Activated B cell treated with CpG ODN at 0.5 μM for 24 hours (primary cell): Measurements from ENCODE around the gene TRPC3. TPM values are rescaled to one million over a fixed set of nuclear protein-coding genes. Genes with fewer than 3 reads are reported as not detected.

Source experiments
- ATAC-seq: fragments of 200-7000 bp; cut with Tn5 transposase; one replicate; pipeline ENCODE4 v1.10.0; 2021; ENCODE audit warnings: low read depth, mild to moderate bottlenecking, moderate library complexity
- CTCF ChIA-PET: fragments of 350-600 bp; sonication (Branson Sonifier 250); formaldehyde crosslinking; loops from one replicate; lab custom pipeline; 2021; ENCODE audit warnings: antibody characterized with exemption; lab: Charles Lee
- POLR2A ChIA-PET: fragments of 350-600 bp; sonication (Branson Sonifier 250); formaldehyde crosslinking; loops from one replicate; lab custom pipeline; 2021; ENCODE audit warnings: antibody characterized with exemption; lab: Charles Lee
- DNase-seq: peaks from one replicate; pipeline ENCODE4 v3.0.0; 2022
- H3K27ac Mint-ChIP-seq: one replicate; pipeline ENCODE4 v1.8.0; 2020; ENCODE audit warnings: mixed read lengths
- H3K27me3 Mint-ChIP-seq: one replicate; pipeline ENCODE4 v1.8.0; 2021; ENCODE audit warnings: mixed read lengths
- H3K36me3 Mint-ChIP-seq: one replicate; pipeline ENCODE4 v1.8.0; 2021; ENCODE audit warnings: low read depth, mixed read lengths
- H3K4me1 Mint-ChIP-seq: one replicate; pipeline ENCODE4 v1.8.0; 2021; ENCODE audit warnings: mixed read lengths
- H3K4me3 Mint-ChIP-seq: one replicate; pipeline ENCODE4 v1.8.0; 2020; ENCODE audit warnings: mild to moderate bottlenecking, mixed read lengths
- H3K9me3 Mint-ChIP-seq: one replicate; pipeline ENCODE4 v1.8.0; 2020; ENCODE audit warnings: mixed read lengths
- intact Hi-C: fragments of 100-400 bp; cut with micrococcal nuclease; formaldehyde crosslinking; loops from one replicate; pipeline ENCODE4 v1.15.1; 2024
- total RNA-seq: library from RNA; stranded (reverse); gene quantifications from 2 replicates; pipeline ENCODE4 v1.2.3, GENCODE V29; 2022
- TF ChIP-seq, protein P1 (sequence below): fragments of 200-600 bp; IDR thresholded peaks from one replicate; pipeline ENCODE4 v1.8.0; 2022; ENCODE audit warnings: antibody characterized with exemption, mild to moderate bottlenecking

The TRPC3 gene
- total RNA-seq, 1 donor from 2014 or later, result not detected

DNA sequence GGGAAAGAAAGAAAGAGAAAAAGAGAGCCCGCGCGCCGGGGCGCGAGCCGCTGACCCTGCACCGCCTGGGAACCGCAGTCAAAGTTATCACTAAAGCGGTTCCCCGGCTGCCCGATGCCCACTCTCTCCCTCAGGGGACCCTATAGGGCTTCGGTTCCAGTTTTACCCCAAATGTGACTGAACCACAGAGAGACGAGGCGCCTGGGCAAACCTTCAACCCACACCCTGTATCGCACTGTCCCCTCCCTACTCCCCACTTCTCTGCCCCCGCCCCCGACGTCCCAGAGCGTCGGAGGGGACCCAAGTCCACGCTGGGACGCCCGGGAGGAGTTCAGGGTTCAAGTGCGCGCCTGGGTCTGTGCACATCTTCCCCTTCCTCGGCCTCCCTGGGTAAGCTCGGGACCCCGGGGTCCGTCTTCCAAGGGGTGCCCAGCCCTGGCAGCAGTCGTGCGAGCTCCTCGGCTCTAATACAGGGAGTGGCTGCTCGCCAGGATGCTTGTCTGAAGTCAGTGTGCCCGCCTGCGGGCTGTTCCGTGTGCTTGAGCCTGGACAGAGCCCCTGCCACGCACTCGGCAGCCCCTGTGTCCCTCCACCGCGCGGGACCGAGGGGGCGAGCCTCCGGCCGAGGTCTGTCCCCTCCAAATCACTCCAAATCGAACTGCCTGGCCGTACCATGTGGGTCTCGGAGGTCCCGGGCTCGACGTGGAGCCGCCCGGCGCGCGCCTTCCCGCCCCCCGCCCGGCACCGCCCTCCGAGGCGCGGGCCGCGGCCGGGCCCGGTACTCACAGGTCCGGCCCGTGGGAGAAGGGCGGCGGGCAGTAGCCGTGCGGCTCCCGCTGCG is 960 bp downstream of the TRPC3 start:
- Mint-ChIP-seq H3K27ac (no peak overlapping the region), H3K4me3 (peak overlapping the region; percentile 81), H3K4me1 (peaks cover 14% of the 10 kb centered on the region), H3K27me3 (peaks cover 40% of the 10 kb centered on the region), H3K36me3 (no peaks in the 10 kb centered on the region), H3K9me3 (no peaks in the 10 kb centered on the region)
- intact Hi-C loops, result loop anchor here (1.0 to 5.0 kb wide), 6 partner anchors 52 to 981 kb away; partner anchors contain the start of gene BLTP1
- DNase-seq, result peak; percentile 27
- ATAC-seq, result peak; percentile 40
- CTCF ChIA-PET, result interaction anchor here (1.6 kb wide), 1 partner anchor 52 kb away, joined by 7 read pairs; no protein-coding TSS in a partner anchor
- TF ChIP-seq, protein P1, sequence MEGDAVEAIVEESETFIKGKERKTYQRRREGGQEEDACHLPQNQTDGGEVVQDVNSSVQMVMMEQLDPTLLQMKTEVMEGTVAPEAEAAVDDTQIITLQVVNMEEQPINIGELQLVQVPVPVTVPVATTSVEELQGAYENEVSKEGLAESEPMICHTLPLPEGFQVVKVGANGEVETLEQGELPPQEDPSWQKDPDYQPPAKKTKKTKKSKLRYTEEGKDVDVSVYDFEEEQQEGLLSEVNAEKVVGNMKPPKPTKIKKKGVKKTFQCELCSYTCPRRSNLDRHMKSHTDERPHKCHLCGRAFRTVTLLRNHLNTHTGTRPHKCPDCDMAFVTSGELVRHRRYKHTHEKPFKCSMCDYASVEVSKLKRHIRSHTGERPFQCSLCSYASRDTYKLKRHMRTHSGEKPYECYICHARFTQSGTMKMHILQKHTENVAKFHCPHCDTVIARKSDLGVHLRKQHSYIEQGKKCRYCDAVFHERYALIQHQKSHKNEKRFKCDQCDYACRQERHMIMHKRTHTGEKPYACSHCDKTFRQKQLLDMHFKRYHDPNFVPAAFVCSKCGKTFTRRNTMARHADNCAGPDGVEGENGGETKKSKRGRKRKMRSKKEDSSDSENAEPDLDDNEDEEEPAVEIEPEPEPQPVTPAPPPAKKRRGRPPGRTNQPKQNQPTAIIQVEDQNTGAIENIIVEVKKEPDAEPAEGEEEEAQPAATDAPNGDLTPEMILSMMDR, result no peak
- POLR2A ChIA-PET, result no interaction called here

DNA sequence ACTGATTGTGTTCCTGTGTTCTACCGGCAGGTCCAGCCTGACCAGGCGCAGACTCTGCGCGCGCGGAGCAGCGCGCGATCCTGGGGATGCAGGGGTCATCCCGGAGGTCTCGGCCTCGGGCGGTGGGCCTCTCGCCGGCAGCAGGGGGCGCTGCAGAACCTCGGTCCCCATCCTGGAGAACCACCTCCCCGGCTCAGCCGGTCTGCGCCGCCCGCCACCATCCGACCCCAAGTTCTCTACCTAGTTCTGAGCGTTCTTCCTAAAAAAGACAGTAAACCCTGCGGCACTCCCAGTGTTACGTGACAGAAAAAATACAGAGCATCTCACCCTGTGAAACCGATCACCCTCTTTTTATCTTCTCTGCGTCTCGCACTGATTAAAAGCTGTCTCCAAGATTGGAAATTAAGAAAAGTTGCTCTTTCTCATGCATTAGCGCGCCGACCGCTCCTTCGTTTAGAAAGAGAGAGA is 1.6 kb downstream of the TRPC3 start:
- ChIA-PET POLR2A (no interaction called here), CTCF (interaction anchor here (1.1 to 1.6 kb wide), 2 partner anchors 50 to 53 kb away, joined by 4 to 7 read pairs; no protein-coding TSS in a partner anchor)
- H3K4me3 Mint-ChIP-seq, result peak overlapping the region; percentile 81
- ATAC-seq (peak; percentile 83), DNase-seq (peak; percentile 63)
- H3K9me3 Mint-ChIP-seq, result no peaks in the 10 kb centered on the region
- H3K4me1 Mint-ChIP-seq, result peaks cover 14% of the 10 kb centered on the region
- H3K27me3 Mint-ChIP-seq, result peaks cover 44% of the 10 kb centered on the region
- H3K36me3 Mint-ChIP-seq, result no peaks in the 10 kb centered on the region
- H3K27ac Mint-ChIP-seq, result no peak overlapping the region
- TF ChIP-seq, protein P1, result no peak
- intact Hi-C loops, result loop anchor here (1.0 to 5.0 kb wide), 6 partner anchors 53 to 982 kb away; partner anchors contain the start of gene BLTP1

DNA sequence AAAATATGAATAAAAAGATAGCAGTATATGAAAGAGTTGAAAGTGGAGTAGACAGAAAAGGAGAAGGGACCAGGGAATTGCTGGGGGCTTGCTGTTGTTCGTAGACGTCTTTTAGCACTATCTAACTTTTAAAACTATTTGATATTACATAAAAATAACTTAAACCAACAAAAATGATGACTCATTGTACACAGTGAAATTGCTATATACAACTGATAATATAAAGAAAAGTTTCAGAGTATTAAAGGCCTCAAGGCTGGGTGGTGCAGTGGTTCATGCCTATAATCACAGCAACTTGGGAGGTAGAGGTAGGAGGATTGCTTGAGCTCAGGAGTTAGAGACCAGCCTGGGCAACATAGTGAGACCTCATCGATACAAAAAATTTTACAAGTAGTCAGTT is 5.2 kb downstream of the TRPC3 start:
- Mint-ChIP-seq H3K9me3 (no peaks in the 10 kb centered on the region), H3K4me1 (peaks cover 11% of the 10 kb centered on the region), H3K36me3 (no peaks in the 10 kb centered on the region), H3K4me3 (no peak overlapping the region), H3K27me3 (peaks cover 48% of the 10 kb centered on the region), H3K27ac (no peak overlapping the region)
- ChIA-PET POLR2A (interaction anchor here (0.6 kb wide), 1 partner anchor 712 kb away, joined by 3 read pairs; no protein-coding TSS in a partner anchor), CTCF (interaction anchor here (1.1 to 1.6 kb wide), 2 partner anchors 45 to 57 kb away, joined by 3 to 4 read pairs; no protein-coding TSS in a partner anchor)
- DNase-seq (no peak), ATAC-seq (no peak)
- intact Hi-C loops, result no loop called here
- TF ChIP-seq, protein P1, result no peak

DNA sequence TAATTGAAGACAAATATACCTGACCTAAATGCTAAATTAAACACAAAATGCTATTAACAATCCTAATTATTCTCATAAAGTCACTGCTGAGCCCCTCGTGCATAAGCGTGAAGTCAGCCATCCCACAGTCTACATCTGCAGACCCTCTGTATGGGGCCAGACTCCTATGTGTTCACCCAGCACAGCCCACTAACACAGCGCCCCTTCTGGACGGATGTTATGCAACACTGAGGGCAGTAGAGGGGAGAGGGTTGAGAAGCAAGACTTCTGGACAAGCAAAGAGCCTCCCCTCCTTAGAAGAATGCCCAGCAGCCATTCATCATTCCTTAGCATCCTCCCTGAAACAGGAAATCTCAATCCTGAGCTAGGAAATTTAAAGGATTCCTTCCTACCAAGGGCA is 7.9 kb downstream of the TRPC3 start:
- H3K9me3 Mint-ChIP-seq, result no peaks in the 10 kb centered on the region

More for the DNA sequence above, 7.9 kb downstream of the TRPC3 start:
- no peak for DNase-seq
- Mint-ChIP-seq H3K27ac (no peak overlapping the region), H3K36me3 (no peaks in the 10 kb centered on the region), H3K27me3 (peaks cover 55% of the 10 kb centered on the region), H3K4me3 (no peak overlapping the region), H3K4me1 (no peaks in the 10 kb centered on the region)
- TF ChIP-seq, protein P1, result no peak
- ChIA-PET CTCF (no interaction called here), POLR2A (no interaction called here)
- intact Hi-C loops, result no loop called here
- ATAC-seq, result no peak
